Inflammatory macrophage (primary cell): ENCODE measurements around the gene TRIM15.
"Not testable (repeated sequence)": the region's sequence is repeated elsewhere in the genome, so short reads cannot be mapped to it uniquely, and the experiment has no call there.

Source experiments
- DNase-seq, 2 donors: peaks; one replicate each; pipeline ENCODE4 v3.0.0-alpha.2; 2020 to 2022
- total RNA-seq, 18 experiments: gene quantifications; one replicate each; lab custom pipeline; 2026; ENCODE audit warnings: mixed read lengths in 6 of 18, inconsistent platforms in 2 of 18; lab: John Stamatoyannopoulos, UW

The TRIM15 gene
- total RNA-seq: 0 to 0.13 (median 0) reads per million in 18 experiments

DNA sequence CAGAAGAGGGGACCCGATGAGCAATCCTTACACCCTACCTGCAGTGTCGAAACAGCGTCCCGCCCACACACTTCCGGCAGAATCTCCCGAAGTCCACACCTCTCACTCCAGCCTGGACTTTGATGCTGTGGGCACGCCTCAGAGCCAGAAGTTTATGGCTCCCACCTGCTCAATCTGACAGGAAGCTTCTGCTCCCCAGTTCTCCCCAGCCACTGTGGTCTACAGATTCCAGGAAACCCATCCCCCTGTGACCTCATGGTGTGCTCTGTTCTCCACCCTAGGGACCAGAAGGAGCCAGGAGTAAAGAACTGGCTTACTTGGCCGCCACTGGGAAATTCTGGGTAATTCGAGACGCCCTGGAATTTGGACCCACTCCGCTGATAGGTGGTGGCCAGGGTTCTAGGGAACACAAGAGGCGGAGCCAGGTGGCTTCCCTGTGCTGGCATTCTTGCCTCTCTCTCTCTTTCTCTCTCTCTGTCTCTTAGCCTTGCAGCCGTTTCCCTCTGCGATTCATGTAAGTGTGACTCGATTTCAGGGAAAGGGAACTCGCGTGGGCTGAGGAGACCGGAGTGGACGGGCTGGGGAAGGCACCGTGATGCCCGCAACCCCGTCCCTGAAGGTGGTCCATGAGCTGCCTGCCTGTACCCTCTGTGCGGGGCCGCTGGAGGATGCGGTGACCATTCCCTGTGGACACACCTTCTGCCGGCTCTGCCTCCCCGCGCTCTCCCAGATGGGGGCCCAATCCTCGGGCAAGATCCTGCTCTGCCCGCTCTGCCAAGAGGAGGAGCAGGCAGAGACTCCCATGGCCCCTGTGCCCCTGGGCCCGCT is at the start of gene TRIM15:
Gene TRIM15, plus strand, starts transcription at position 457 of the 828 bp plus-strand sequence. Its CDS starts 139 bp downstream, at position 596.
- DNase-seq: peak in 1 of 2 donors; percentile 19

DNA sequence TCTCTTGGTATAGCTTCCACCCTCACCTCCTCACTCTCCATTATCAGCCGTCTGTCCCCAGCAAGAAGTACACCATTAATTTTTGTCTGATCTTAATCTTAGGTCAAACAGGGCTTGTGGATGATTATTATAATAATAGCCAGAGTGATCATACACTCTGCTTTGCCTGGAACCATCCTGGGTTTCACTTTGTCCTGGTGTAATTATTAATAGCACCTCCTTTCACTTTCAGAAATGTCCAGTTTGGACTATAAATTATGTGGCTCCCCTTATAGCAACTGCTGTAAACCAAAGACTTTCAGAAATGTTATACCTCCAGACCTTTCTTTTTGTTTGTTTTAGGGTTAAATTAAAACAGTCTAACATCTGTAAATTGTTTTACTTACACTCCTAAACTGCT is 49.5 kb upstream of the TRIM15 start:
- DNase-seq: no peak

DNA sequence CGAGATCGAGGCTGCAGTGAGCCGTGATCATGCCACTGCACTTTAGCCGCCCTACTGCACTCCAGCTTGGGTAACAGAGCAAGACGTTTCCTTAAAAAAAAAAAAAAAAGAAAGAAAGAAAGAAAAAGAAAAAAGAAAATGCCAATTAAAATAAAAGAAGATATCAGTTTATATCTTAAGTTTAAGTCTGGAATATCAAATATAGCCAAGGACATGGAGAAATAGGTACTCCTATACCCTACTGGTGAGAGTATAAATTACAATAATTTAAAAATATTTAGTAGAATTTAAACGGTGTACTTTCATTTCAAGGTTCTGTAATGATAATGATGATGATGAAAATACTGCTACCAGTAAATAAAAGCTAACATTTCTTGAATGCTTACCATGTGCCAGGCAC is 46.6 kb upstream of the TRIM15 start:
- no peak for DNase-seq

DNA sequence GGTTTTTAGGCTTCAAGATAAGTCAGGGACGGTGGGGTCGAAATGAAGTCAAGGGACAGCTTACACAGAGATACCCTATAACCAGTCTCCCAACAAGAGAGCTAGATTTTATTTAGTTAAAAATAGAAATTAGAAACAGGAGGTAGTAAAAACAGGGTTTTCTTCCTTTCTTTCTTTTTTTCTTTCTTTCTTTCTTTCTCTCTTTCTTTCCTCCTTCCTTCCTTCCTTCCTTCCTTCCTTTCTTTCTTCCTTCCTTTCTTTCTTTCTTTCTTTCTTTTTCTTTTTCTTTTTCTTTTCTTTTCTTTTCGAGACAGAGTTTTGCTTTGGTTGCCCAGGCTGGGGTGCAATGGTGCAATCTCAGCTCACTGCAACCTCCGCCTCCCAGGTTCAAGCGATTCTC is 44.7 kb upstream of the TRIM15 start:
- not testable (repeated sequence) for DNase-seq

DNA sequence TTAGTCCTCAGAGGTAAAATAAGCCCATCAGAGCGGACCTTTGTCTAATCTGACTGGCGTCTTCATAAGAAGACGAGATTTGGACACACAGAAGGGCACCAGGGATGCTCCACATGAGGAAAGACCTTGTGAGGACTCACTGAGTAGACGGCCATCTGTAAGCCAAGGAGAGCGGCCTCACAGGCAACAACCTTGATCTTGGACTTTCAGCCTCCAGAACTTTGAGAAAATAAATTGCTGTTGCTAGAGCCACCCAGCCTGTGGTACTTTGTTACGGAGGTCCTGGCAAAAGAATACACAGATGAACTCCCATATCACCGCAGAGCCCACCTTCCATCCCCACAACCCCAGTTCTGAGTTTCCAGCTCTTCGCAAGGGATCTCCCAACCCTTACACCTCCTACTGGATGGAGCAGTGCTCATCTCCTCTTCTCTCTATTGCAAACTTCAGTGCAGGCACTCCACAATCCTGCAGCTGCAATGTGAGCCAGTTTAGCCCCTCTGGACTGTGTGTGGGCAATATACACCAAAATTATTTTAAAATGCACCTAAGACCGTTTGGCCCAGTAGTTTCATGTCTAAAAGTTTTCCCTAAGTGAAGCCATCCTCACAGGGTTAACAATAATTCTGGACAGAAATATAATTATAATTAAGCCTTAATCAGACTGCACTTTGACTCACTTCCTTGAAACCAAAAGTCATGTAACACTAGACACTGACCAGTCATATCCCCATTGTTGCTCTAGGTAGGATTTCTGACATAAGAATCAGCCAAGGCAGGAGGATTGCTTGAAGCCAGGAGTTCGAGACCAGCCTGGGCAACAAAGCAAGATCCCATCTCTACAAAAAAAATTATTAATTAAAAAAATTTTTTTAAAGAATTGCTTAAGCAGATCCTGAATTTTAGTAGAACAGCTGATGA is 41.6 kb upstream of the TRIM15 start:
- DNase-seq: no peak

- peak; percentile 29 to 34 for DNase-seq
These were observed 40.8 kb upstream of the TRIM15 start for GRCh38 chr6:30122515-30122914.

GRCh38 chr6:30127238-30128093 is 35.9 kb upstream of the TRIM15 start:
- no peak for DNase-seq

GRCh38 chr6:30129265-30130178 is 33.8 kb upstream of the TRIM15 start:
- peak in 1 of 2 donors; percentile 17 for DNase-seq

DNA sequence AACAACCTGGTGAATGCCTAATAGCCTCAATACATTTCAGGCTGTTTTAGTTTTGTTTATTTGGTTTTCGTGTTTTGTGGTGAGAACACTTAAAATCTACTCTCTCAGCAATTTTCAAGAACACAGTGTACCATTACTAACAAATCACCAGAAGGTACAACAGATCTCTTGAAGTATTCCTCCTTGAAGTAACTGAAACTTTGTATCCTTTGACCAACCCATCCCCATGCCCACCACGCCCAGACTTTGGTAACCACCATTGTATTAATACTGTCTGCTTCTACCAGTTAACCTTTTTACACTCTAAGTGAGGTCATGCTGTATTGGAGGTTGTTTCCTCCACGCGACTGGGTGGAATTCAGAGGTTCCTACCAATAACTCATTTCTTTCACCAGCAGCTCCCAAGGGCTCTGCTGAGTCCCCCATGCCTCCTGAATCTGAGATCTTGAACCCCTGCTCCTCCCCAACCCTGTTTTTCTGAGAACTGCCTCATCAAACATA is 33.1 kb upstream of the TRIM15 start:
- DNase-seq: no peak

GRCh38 chr6:30130887-30131862 is 32.2 kb upstream of the TRIM15 start:
- DNase-seq: peak; percentile 78 to 84

GRCh38 chr6:30131947-30132497 is 31.3 kb upstream of the TRIM15 start:
- no peak for DNase-seq

GRCh38 chr6:30135147-30135546 is 28.2 kb upstream of the TRIM15 start:
- no peak for DNase-seq

GRCh38 chr6:30135757-30136156 is 27.6 kb upstream of the TRIM15 start, which contains the start of gene TRIM40:
TSS of gene TRIM40 (plus strand) at chr6:30136140. CDS start at chr6:30137037, 897 bp downstream.
- DNase-seq: no peak

GRCh38 chr6:30136570-30137286 is 26.6 kb upstream of the TRIM15 start:
- no peak for DNase-seq

DNA sequence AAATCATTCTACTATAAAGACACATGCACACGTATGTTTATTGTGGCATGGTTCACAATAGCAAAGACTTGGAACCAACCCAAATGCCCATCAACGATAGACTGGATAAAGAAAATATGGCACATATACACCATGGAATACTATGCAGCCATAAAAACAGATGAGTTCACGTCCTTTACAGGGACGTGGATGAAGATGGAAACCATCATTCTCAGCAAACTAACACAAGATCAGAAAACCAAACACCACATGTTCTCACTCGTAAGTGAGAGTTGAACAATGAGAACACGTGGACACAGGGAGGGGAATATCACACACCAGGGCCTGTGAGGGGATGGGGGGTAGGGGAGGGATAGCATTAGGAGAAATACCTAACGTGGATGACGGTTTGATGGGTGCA is 23.1 kb upstream of the TRIM15 start:
- DNase-seq: not testable (repeated sequence)

GRCh38 chr6:30142665-30143064 is 20.7 kb upstream of the TRIM15 start:
- no peak for DNase-seq

GRCh38 chr6:30143780-30144179 is 19.6 kb upstream of the TRIM15 start:
- DNase-seq: no peak

GRCh38 chr6:30144811-30145210 is 18.5 kb upstream of the TRIM15 start:
- no peak for DNase-seq

DNA sequence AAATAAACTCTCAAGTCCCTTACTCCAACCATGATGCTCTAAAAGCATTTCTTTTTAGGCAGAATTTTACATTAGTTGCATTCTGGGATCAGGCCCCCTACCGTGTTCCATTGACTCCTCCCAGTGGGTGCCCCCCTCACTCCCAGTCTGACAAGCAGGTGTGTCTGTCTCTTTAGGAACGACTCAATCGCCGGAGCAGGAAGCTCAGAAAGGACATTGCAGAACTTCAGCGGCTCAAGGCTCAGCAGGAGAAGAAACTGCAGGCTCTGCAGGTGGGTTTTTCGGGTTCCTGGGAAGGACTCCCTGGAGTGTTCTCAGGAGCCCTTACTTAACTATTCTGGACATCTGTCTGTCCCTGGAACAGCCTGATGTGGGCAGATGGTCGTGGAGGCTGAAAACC is 17.5 kb upstream of the TRIM15 start:
- no peak for DNase-seq
